Spleen (tissue), 7 donors: ENCODE data around the gene PSMD1.

Experiments
- POLR2A ChIP-seq, 3 donors: fragments of 450-650 bp; IDR thresholded peaks; one replicate each; pipeline ENCODE4 v1.5.1; 2017; ENCODE audit warnings: antibody characterized with exemption in 3 of 3, mild to moderate bottlenecking in 1 of 3
- POLR2AphosphoS5 ChIP-seq, 3 donors: sonication (generic); formaldehyde crosslinking; IDR thresholded peaks; one replicate each; pipeline ENCODE4 v1.5.1; 2017; ENCODE audit warnings: antibody characterized with exemption in 3 of 3
- TF ChIP-seq, protein P1 (sequence below), 11 experiments: fragments of 200-600 bp in 7 of 11; fragments of 450-650 bp in 4 of 11; sonication (generic) in 4 of 11; IDR thresholded peaks in 8 of 11; conservative IDR thresholded peaks in 3 of 11; 1 replicate in 7 of 11; 2 replicates in 4 of 11; pipeline versions ENCODE4 v1.4.0 to v1.8.0; 2016 to 2021; ENCODE audit warnings: antibody characterized with exemption in 11 of 11, inconsistent platforms in 4 of 11, mild to moderate bottlenecking in 1 of 11
- donor health status: DM: no; HTN: no; CAD: no; lungs with moderate emphysema.
- donor health status: DM: no; HTN: no; CAD: no.
- donor health status: DM: no; HTN: no; CAD: no.

GRCh38 chr2:231174211-231174651 is 117.6 kb downstream of the PSMD1 start:
- TF ChIP-seq, protein P1, sequence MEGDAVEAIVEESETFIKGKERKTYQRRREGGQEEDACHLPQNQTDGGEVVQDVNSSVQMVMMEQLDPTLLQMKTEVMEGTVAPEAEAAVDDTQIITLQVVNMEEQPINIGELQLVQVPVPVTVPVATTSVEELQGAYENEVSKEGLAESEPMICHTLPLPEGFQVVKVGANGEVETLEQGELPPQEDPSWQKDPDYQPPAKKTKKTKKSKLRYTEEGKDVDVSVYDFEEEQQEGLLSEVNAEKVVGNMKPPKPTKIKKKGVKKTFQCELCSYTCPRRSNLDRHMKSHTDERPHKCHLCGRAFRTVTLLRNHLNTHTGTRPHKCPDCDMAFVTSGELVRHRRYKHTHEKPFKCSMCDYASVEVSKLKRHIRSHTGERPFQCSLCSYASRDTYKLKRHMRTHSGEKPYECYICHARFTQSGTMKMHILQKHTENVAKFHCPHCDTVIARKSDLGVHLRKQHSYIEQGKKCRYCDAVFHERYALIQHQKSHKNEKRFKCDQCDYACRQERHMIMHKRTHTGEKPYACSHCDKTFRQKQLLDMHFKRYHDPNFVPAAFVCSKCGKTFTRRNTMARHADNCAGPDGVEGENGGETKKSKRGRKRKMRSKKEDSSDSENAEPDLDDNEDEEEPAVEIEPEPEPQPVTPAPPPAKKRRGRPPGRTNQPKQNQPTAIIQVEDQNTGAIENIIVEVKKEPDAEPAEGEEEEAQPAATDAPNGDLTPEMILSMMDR (IDR thresholded peaks at IDR 0.05 in 8 of 11, conservative IDR thresholded peaks at IDR 0.05 in 3 of 11) = no peak
- TF ChIP-seq POLR2A (IDR thresholded peaks at IDR 0.05) (no peak), POLR2AphosphoS5 (IDR thresholded peaks at IDR 0.05) (no peak)
